OCI-LY1 (cell line): ENCODE measurements around the gene SOCS4.

Experiments used
- H2AFZ ChIP-seq: fragments of 200-600 bp; sonication (generic), shearing (Covaris generic); 2 replicates; pipeline ENCODE4 v1.6.0; 2014; ENCODE audit warnings: antibody characterized with exemption, mild to moderate bottlenecking, low read length
- H3F3A ChIP-seq: fragments of 200-600 bp; sonication (generic), shearing (Covaris generic); 2 replicates; pipeline ENCODE4 v1.6.0; 2014; ENCODE audit warnings: mild to moderate bottlenecking, antibody characterized with exemption, low read length, moderate library complexity; ENCODE audit not compliant: insufficient read depth
- H3K27ac ChIP-seq: fragments of 200-600 bp; sonication (generic); 2 replicates; pipeline ENCODE4 v1.5.1; 2014; ENCODE audit warnings: low read length, mixed run types, mild to moderate bottlenecking, low read depth; ENCODE audit not compliant: poor library complexity, severe bottlenecking
- H3K27me3 ChIP-seq: fragments of 200-600 bp; sonication (generic); 2 replicates; pipeline ENCODE4 v1.6.0; 2014; ENCODE audit warnings: antibody characterized with exemption, mild to moderate bottlenecking, low read length, moderate library complexity; ENCODE audit not compliant: insufficient read depth
- H3K36me3 ChIP-seq: fragments of 200-600 bp; sonication (generic); 2 replicates; pipeline ENCODE4 v1.6.1; 2014; ENCODE audit warnings: mild to moderate bottlenecking, antibody characterized with exemption, low read length, moderate library complexity, mixed read lengths; ENCODE audit not compliant: insufficient read depth
- H3K4me1 ChIP-seq: fragments of 200-600 bp; sonication (generic); 2 replicates; pipeline ENCODE4 v1.5.1; 2014; ENCODE audit warnings: mild to moderate bottlenecking, low read length, moderate library complexity; ENCODE audit not compliant: insufficient read depth, severe bottlenecking
- H3K4me2 ChIP-seq: fragments of 200-600 bp; sonication (generic), shearing (Covaris generic); 2 replicates; pipeline ENCODE4 v1.6.1; 2014; ENCODE audit warnings: low read length
- H3K4me3 ChIP-seq: fragments of 200-600 bp; sonication (generic); 2 replicates; pipeline ENCODE4 v1.5.1; 2014; ENCODE audit warnings: low read length, low read depth, mild to moderate bottlenecking, mixed read lengths; ENCODE audit not compliant: poor library complexity, severe bottlenecking
- H3K79me2 ChIP-seq: fragments of 200-600 bp; shearing (Covaris generic); 2 replicates; pipeline ENCODE4 v1.6.1; 2016; ENCODE audit warnings: mixed run types, low read length, mixed read lengths; ENCODE audit not compliant: insufficient read depth
- H3K9ac ChIP-seq: fragments of 200-600 bp; sonication (generic), shearing (Covaris generic); 2 replicates; pipeline ENCODE4 v1.6.1; 2014; ENCODE audit warnings: mild to moderate bottlenecking, low read length, mixed read lengths
- H3K9me2 ChIP-seq: fragments of 200-600 bp; sonication (generic), shearing (Covaris generic); 2 replicates; pipeline ENCODE4 v1.6.1; 2014; ENCODE audit warnings: low read depth, mild to moderate bottlenecking, low read length, mixed read lengths
- H3K9me3 ChIP-seq: fragments of 200-600 bp; shearing (Covaris generic); 2 replicates; pipeline ENCODE4 v1.6.1; 2014; ENCODE audit warnings: low read length, mixed read lengths
- H4K20me1 ChIP-seq: fragments of 200-600 bp; sonication (generic), shearing (Covaris generic); 2 replicates; pipeline ENCODE4 v1.6.0; 2016; ENCODE audit warnings: mild to moderate bottlenecking, low read length; ENCODE audit not compliant: insufficient read depth
- CTCF ChIP-seq: fragments of 200-600 bp; sonication (generic), shearing (Covaris generic); IDR thresholded peaks from 2 replicates; pipeline ENCODE4 v1.5.1; 2017; ENCODE audit warnings: mild to moderate bottlenecking, antibody characterized with exemption, low read length, moderate library complexity, mixed read lengths
- EZH2 ChIP-seq: fragments of 200-600 bp; sonication (generic), shearing (Covaris generic); IDR thresholded peaks from 2 replicates; pipeline ENCODE4 v1.8.0; 2017; ENCODE audit warnings: borderline replicate concordance, mixed run types, mild to moderate bottlenecking, antibody characterized with exemption, low read length, moderate library complexity, mixed read lengths

SOCS4 gene

DNA sequence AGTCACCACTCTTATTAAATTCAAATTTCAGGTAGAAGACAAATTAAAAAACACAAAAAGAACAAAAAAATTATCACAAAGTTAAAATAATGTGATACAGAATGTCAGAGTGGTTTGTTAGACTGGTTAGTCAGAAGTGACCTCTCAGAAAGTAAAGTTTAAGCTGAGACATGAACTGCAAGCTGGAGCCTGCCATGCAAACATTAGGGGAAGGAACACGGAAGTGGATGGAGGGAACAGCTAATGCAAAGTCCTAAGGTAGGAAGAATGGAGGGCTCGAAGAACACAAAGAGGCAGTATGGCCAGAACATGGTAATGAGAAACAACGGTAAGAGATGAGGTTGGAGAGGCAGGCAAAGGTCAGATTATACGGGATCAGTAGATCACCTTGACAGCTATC is 41.9 kb upstream of the SOCS4 start:
- Histone ChIP-seq H3K27me3 (no peaks in the 10 kb centered on the region), H3K4me3 (no peak overlapping the region), H3K9ac (no peak overlapping the region), H3K27ac (no peak overlapping the region), H3K9me2 (no peaks in the 10 kb centered on the region), H3F3A (no peaks in the 10 kb centered on the region), H3K4me1 (no peaks in the 10 kb centered on the region), H4K20me1 (no peaks in the 10 kb centered on the region), H3K79me2 (no peaks in the 10 kb centered on the region), H3K4me2 (no peak overlapping the region), H2AFZ (no peak overlapping the region), H3K36me3 (peaks cover 85% of the 10 kb centered on the region), H3K9me3 (no peaks in the 10 kb centered on the region; the same call in 1 of the 2 replicates)
- TF ChIP-seq CTCF: no peak
- no peak for TF ChIP-seq EZH2

- Histone ChIP-seq H2AFZ (no peak overlapping the region), H3K9ac (no peak overlapping the region), H3K9me2 (no peaks in the 10 kb centered on the region), H3K4me1 (no peaks in the 10 kb centered on the region), H3K4me3 (no peak overlapping the region), H3K27me3 (no peaks in the 10 kb centered on the region), H3K9me3 (no peaks in the 10 kb centered on the region), H3K4me2 (no peak overlapping the region), H3K27ac (no peak overlapping the region), H3K79me2 (no peaks in the 10 kb centered on the region), H3K36me3 (peaks cover 60% of the 10 kb centered on the region), H3F3A (no peaks in the 10 kb centered on the region), H4K20me1 (no peaks in the 10 kb centered on the region)
- no peak for TF ChIP-seq CTCF
- TF ChIP-seq EZH2: no peak
Observed at GRCh38 chr14:55000381-55000780, 26.7 kb upstream of the SOCS4 start.

DNA sequence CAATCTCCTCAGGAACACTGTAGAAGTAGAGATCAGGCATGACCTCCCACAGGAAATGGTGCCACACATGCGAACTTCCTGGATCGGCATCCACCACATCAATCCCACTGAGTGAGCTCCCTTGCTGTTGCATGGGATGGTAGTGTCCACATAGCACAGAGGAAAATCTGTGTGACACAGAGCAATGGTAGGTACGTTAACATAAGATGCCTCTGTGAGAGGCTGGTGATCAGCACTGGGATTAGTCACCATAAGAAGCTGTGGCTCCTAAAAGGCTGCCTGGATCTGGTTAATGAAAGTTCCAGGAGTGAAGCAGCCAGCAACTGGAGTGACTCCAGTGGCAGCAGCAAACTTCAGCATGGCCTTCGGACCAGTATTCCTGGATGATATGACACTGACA is 22.0 kb upstream of the SOCS4 start:
- no peaks in the 10 kb centered on the region for H3K9me2 ChIP-seq
- H3K9me3 ChIP-seq: no peaks in the 10 kb centered on the region
- peaks cover 76% of the 10 kb centered on the region for H3K36me3 ChIP-seq
- no peaks in the 10 kb centered on the region for H3K79me2 ChIP-seq
- H3K4me2 ChIP-seq: no peak overlapping the region
- no peaks in the 10 kb centered on the region for H4K20me1 ChIP-seq
- H3K27me3 ChIP-seq: no peaks in the 10 kb centered on the region
- H2AFZ ChIP-seq: no peak overlapping the region
- no peaks in the 10 kb centered on the region for H3F3A ChIP-seq
- TF ChIP-seq CTCF: no peak
- no peak for TF ChIP-seq EZH2
- H3K9ac ChIP-seq: no peak overlapping the region
- no peaks in the 10 kb centered on the region for H3K4me1 ChIP-seq
- H3K4me3 ChIP-seq: no peak overlapping the region
- no peak overlapping the region for H3K27ac ChIP-seq
